HG03571 (cell line): Measurements from ENCODE around the gene CLEC2D.
A peak's percentile ranks its signal among the peaks of the same experiment; 100 is the strongest.
"Not testable (repeated sequence)": the region's sequence is repeated elsewhere in the genome, so short reads cannot be mapped to it uniquely, and the experiment has no call there.

Experiments
- ATAC-seq: cut with Tn5 transposase; IDR thresholded peaks from one replicate; pipeline ENCODE4 v1.9.1; 2021; ENCODE audit not compliant: unreplicated experiment

CLEC2D gene, protein sequence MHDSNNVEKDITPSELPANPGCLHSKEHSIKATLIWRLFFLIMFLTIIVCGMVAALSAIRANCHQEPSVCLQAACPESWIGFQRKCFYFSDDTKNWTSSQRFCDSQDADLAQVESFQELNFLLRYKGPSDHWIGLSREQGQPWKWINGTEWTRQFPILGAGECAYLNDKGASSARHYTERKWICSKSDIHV

DNA sequence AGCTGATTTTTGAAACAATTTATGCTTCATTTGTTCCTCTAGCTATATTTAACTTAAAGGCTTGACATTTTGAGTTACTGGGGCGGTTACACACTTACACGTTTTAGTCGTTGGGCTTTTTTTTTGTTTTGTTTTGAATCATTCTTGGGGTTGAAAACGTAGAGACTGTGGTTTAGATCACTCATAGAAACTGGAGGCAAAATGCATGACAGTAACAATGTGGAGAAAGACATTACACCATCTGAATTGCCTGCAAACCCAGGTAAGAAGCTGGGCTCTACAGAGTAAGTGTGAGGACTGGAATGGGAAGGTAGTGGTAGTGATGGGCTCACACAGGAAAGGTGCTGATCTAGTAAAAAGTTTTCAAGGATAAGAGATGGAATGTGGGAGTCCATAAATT is at the start of gene CLEC2D:
TSS of gene CLEC2D (plus strand) at position 180 of the 400 bp plus-strand sequence. CDS start at position 202, 22 bp downstream.
- ATAC-seq: no peak

DNA sequence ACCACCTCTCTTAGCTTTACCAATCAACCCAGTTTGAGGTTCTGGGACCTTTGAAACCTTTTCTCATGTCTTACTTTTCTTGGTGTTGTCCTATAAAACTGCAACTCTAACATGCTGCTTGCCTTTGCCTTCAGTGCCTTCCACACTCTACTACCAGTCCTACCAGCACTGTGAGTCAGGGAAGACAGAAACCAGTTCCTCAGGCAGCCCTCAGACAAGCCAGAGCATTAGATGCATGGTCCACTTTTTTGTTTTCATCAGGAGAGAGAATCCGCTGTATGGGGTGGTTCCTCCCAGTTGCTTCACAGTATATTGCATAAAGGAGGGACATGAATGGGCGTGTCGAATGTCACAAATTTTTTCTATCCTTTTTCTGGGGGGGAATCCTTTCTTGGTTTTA is 44.5 kb upstream of the CLEC2D start:
- ATAC-seq: no peak

DNA sequence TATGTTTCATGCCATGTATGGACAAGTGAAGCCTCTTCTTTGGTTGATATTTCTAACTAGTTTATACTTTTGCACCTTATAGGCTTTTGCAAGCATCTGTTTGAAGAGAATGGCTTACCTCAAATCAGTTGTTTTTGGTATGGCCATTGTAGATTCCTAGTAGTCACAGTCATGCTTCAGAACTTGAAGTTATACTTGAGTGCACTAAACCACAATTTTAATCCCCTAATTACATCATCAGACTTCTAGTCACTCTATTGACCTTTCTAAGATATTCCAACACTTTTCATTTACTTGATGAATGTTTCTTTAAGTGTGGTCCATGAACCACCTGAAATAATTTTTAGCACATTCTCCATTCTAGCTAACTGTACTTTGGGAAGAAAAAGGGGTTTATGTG is 43.2 kb upstream of the CLEC2D start:
- ATAC-seq: no peak

DNA sequence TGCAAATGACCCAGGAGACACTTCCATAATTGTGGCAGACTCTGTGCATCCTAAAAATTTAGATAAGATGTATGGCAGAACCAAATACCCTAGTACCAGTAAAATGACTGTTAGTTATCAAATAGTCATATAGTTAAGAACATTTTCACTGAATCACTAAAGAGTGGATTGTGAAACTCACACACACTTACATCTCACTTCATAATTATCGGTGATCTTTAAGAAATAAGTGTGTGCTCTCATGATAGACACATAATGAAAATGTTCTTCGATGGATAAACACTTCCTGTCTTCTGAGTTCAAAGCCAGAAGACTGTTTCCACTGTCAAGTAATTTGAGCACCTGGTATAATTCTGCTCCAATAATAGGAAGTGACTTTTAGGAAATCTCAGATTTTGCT is 42.7 kb upstream of the CLEC2D start:
- ATAC-seq: no peak

DNA sequence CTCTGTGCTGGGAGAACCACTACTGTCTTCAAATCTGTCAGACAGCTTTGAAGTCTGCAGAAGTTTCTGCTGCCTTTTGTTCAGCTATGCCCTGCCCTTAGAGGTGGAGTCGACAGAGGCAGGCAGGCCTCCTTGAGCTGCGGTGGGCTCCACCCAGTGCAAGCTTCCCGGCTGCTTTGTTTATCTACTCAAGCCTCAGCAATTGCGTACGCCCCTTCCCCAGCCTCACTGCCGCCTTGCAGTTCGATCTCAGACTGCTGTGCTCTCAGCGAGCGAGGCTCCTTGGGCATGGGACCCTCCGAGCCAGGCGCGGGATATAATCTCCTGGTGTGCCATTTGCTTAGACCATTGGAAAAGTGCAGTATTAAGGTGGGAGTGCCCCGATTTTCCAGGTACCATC is 36.7 kb upstream of the CLEC2D start:
- no peak for ATAC-seq

DNA sequence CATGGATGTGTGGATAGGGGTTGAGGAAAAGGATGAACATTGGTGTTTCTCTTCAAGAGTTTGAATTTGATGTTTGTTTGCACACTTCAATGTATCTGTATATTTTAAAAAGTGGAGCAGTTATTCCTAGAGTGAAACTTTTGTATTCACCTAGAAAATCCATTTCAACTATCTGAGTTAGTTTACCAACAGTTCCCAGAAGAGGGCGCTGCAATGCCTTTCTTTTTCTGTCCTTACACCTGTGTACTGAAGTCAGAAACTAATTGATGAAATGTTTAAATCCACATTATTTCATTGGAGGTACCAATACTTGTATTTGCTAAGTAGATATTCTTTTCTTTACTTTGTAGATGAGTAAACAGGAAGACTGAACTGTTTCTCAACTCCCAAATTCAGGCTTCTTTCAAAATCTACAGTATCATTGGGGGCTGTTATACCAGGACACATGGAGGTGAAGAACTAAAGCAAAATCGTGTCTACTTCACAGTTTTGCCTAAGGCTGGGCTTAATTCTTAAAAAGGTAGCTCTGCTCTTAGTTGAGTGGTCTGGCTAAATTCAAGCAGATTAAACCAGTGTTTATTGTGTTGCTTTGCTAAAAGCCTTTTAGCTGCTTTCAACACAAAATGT is 35.2 kb upstream of the CLEC2D start:
- ATAC-seq: no peak

DNA sequence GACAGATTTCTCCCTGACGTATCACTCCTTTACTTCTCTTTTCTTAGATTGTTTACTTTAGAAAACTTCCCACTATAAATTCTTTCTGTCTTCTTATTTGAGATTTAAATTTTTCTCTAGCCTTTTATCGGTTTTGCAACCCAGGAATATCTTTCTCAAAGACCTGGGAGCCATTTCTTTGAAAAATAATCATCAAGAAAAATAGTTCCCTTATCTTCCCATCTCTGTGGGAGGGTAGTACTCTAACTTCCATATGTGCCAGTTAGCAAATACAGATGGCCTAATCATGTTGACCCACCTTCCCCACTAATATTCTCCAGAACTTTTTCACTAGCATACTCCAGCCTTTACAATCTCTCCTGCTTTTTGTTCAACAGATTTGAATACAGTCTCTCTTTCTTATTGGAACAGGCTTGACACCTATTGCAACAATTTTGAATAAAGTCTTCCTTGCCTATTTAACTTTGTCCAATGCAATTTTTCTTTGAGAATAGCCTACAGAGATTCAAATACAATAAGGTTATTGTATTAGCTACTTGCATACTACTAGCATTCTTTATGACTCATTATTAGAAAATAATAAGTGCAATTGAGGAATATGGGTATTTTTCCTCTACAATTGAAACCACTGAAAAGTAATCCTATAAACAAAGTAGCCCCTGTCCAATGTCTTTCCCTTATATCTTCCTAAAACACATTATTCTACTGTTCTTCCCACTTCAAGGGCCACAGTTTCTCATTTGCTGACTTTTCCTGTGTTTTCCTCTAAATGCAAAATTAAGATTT is 34.4 kb upstream of the CLEC2D start:
- no peak for ATAC-seq

DNA sequence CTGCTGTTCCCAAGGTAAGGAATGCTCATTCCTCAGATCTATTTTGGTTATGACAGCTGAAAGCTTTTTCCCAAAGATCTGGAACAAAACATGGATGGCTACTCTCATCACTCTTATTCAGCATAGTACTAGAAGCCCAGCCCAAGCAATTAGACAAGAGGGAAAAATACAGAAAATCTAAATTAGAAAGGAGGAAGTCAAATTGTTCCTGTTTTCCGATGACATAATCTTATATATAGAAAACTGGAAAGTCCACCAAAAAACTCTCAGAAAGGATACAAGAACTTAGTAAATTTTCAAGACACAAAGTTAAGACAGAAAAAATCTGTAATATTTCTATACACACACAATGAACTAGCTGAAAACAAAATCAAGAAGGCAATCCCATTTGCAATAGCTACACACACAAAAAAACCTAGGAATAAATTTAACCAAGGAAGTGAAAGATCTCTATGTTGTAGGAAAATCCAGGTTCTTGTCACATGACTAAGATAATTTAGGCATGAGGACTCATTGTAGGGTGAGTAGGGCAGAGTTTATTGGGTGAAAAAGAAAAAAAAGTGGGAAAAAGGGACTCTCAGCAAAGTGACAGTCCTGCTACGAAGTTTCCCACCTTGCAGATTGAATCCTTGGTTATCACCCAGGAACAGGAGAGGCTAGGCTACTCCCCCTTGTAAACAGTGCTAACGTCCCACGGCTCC is 33.2 kb upstream of the CLEC2D start:
- ATAC-seq: no peak

DNA sequence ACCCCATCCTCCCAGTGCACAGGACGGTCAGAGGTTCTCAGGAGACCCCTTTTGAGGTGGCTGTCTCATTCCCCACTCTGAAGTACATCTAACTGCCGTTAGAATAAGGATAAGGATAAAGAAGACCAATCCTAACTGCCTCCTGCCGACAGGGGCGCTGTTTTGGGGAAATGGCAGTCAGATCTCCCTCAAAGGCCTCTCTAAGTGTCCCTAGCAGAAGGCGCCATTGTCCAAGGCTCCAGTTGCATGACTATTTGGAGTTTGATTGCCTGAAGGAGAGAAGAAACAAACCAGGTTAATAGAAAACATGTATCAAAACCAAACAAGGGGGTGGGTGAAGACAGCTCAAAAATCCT is 32.7 kb upstream of the CLEC2D start:
- no peak for ATAC-seq

DNA sequence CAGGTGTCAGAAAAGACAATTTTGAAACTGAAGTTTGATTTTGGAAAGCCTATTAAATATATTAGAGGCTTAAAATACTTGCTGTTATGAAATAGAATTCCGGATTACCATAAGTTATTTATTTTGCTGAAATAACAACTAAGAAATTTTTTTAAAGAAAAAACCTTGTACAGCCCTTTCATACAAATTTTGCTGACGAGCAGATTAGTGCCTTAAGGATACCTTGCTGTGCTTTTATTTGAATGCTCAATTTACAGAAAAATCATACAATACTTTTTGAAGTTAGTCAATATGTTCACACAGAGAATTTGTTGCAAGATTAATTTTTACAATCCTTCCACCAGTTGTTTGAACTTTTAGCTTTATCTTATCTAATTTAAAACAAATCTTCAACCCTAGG is 29.5 kb upstream of the CLEC2D start:
- ATAC-seq: no peak

DNA sequence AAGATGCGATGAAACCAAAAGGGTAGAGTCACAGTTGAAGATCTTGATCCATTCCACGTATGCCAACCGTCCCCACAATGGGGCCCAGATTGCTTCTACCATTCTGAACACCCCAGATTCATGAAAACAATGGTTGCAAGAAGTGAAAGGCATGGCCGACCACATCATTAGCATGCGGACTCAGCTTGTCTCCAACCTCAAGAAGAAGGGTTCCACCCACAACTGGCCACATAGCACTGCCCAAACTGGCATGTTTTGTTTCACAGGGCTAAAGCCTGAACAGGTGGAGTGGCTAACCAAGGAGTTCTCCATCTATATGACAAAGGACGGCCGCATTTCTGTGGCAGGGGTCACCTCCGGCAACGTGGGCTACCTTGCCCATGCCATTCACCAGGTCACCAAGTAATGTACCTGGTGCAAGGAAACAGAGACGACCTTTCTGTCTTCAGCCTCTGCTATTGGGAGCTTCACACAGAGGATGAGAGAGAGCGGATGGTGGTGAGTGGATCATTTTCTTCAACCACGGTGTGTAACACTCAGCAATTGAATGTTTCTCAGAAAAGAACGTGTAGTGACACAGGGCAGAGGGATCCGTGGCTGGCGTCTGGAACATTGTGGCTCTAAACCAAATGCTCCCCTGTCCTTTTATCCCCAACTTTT is 26.8 kb upstream of the CLEC2D start:
- no peak for ATAC-seq

DNA sequence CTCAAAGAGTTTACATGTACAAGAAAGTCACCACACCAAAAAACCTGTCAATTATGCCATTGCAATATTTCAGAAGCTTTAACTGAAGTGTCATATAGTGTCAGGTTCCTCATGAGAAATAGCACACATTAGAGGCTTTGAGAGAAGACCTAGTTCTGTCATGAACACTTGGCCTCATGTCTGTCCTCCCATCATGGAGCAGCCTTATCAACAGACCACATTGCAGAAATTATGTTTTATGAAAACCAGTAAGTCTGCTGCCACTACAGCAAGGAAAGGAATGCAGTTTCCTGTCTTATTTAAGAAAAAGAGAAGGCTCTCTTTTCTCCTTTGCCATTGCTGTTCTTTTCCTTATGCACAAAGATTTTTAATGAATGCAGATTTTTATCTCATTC is 26.2 kb upstream of the CLEC2D start:
- ATAC-seq: no peak

DNA sequence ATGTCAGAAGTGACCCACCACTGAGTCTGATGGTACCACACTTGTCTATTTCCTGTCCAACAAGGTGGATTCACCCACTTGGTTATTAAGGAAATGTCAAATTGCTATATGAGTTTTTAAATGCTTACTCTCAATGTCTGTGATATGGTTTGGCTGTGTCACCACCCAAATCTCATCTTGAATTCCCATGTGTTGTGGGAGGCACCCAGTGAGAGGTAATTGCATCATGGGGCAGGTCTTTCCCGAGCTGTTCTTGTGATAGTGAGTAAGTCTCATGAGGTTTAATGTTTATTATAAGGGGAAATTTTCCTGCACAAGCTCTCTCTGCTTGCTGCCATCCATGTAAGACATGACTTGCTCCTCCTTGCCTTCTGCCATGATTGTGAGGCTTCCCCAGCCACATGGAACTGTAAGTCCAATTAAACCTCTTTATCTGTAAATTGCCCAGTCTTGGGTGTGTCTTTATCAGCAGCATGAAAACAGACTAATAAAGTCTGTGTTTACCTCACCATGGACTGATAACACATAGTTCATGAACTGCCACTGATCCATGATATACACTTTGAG is 24.4 kb upstream of the CLEC2D start:
- ATAC-seq: not testable (repeated sequence)

DNA sequence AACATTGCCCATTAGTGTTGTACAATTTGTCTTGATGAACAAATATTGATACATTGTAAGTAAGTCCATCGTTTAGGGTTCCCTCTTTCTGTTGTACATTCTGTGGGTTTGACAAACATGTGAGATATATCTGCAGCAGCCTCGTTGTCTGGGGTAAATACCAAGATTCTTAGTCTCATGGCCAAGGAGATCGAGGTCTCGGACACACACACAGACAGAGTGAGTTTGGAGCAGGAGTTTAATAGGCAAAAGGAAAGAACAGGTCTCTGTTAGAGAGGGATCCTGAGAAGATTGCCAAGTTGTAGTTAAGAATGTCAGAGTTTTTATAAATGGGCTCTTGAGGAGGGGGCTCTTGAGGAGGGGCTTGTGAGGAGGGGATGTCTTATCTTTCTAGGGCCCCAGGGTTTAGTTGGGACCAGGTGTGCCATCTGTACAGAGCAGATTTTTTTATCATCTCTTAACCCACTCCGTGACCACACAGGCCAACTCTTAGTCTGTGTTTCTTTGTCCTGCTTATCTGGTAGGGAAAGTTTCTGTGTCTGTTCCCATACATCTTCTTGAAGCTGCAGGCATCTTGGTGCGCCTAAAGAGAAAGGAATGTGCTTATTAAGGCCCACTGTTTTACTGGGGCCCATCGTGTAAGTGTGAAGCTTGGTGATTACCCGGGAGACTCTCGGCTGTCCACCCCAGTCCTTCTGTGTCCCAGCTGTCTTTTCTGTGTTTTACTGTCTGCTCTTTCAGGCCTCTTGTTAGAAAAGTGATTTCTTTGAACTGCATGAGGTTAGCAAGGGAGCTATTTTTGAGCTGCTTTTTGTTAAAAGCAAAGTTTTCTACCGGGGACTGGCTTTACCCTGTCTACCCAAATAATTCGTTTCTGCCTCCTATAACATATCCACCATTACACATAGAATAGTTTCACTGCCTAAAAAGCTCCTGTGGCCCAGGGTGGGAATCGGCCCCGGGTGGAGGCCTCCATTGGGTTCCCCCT is 22.4 kb upstream of the CLEC2D start:
- no peak for ATAC-seq

DNA sequence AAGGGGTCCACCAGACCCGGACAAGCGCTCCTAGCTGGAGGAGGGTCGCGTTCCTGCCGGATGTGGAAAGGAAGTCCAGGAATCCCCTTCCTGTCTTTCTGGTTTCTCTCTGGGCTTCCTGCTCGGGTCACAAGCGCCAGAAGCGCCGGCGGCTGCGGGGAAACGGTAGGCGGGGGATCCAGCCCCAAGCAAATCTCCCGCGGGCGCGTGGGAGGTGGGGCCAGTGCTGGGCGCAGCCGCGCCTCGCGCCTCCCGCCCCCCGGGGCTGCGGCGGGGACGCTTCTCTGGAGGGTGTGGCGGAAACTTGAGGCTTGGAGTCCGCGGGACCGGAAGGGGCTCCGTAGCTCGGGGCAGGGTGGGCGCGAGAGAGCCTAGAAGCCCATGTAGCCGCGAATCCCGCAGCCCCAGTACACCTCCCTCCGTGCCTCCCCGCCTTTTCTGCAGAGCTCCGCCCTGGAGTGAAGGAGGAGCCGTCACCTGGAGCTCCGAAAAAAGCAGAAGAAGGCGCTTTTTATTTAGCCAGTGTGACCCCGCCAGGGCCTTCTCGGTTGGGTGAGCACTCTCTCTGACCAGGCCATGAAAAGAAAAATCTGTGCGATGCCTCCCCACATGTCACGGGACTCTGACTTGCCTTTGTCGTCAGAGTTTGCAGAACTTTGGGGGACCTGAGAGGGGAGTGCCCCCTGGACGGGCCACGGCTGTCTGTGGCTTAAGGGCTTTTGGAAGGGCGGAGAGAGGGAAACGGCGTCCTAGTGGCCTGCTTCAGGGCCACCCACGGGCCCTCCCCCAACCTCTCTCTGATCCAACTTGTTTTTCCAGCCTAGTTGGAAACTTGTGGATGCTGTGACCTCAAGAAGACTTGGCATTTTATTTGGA is 21.4 kb upstream of the CLEC2D start:
- ATAC-seq: peak; percentile 66

DNA sequence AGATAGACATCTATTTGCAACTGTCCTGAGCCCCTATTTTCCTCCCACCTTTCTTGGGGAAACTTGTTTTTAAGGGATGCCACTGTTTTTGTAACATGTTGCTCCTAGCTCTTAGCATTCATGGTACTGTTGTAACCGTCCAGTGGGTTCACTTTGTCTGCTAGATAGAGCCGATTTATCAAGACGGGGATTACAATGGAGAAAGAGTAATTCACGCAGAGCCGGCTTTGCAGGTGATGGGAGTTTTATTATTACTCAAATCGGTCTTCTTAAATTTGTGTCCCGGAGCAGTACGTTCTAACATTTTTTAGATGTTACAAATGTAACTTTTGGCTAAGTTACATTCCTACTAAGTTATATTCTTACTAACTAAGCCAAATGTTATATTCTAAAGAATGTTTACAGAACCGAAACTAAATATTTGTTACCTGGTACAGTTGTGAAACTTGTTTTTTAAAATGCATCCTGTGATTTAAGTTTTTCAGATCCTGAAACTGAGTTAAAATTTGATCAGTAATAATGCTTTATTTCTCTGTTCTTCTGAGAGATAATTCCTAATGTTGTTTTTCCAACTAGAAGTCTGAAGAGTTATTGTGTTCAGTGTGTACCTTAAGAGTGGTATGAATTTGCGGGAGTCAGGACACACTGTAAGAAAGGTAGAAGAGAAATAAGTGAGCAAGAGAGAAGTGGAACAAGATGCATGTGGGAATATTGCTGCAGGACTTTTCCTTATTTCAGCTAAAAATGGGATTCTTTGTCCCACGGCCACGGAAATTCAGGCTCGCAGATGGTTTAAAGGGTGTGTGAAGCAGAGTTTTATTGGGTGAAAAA is 20.6 kb upstream of the CLEC2D start:
- no peak for ATAC-seq

DNA sequence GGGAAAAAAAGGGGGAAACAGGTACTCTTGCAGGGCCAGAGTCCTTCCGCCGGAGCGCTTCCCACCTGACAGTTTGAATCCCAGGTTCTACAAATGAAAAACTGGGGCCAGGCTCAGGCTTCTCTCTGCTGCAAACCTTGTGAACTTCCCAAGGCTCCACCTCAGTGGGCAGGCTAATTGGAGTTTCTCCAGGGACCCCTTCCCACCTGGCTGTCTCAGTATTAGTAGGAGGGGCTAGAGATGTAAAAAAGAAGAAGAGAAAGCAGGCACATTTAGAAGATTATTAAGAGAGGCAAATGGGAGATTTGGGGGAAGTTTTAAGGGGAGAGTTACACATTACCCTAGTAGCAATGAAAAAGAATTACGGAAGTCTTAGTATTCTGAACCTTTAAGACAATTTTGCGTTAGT is 20.0 kb upstream of the CLEC2D start:
- peak; percentile 22 for ATAC-seq

DNA sequence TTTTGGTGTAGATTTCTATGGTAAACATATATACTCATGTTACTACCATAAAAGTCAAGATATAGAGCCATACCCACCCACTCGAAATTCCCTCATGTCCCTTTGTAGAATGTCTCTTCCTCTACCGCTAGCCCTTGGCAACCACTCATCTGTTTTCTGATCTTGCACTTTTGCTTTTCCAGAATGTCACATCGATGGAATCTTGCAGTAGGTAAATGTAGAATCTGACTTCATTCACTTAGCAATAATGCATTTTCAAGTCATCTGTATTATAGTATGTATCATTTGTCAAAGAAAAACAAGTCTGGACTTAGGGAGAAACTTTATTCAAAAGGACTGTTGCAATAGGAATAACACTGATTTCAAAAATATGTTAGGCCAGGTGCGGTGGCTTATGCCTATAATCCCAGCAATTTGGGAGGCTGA is 19.3 kb upstream of the CLEC2D start:
- no peak for ATAC-seq
